OCI-LY3 (cell line): ENCODE results near the gene THSD7B.

Experiments used
- H2AFZ ChIP-seq: fragments of 200-600, 300-600 bp; shearing (Covaris generic); 2 replicates; pipeline ENCODE4 v1.6.0; 2014; ENCODE audit warnings: antibody characterized with exemption, low read depth, low read length
- H3K27ac ChIP-seq: fragments of 200-600, 300-600 bp; sonication (generic); 2 replicates; pipeline ENCODE4 v1.5.1; 2014; ENCODE audit warnings: mild to moderate bottlenecking, low read length, moderate library complexity, mixed read lengths
- H3K27me3 ChIP-seq: fragments of 200-600, 300-600 bp; sonication (generic); 2 replicates; pipeline ENCODE4 v1.6.1; 2014; ENCODE audit warnings: low read depth, low read length, mixed read lengths
- H3K36me3 ChIP-seq: fragments of 200-600, 300-600 bp; sonication (generic); replicated peaks from 2 replicates; pipeline ENCODE3; 2014; ENCODE audit warnings: low read depth, low read length, mixed read lengths
- H3K4me1 ChIP-seq: fragments of 300-600, 200-600 bp; sonication (generic); 2 replicates; pipeline ENCODE4 v1.6.1; 2014; ENCODE audit warnings: low read length, mixed read lengths
- H3K4me2 ChIP-seq: fragments of 200-600, 300-600 bp; sonication (generic); 2 replicates; pipeline ENCODE4 v1.6.1; 2014; ENCODE audit warnings: low read length, mixed read lengths
- H3K4me3 ChIP-seq: fragments of 300-600, 200-600 bp; sonication (generic); 2 replicates; pipeline ENCODE4 v1.5.1; 2014; ENCODE audit warnings: antibody characterized with exemption, mild to moderate bottlenecking, low read length, moderate library complexity
- H3K79me2 ChIP-seq: fragments of 300-600, 200-600 bp; shearing (Covaris generic); 2 replicates; pipeline ENCODE4 v1.6.1; 2014; ENCODE audit warnings: mild to moderate bottlenecking, low read length, mixed read lengths
- H3K9ac ChIP-seq: fragments of 300-600, 200-600 bp; shearing (Covaris generic); 2 replicates; pipeline ENCODE4 v1.6.0; 2014; ENCODE audit warnings: mild to moderate bottlenecking, low read length, moderate library complexity
- H3K9me3 ChIP-seq: fragments of 200-600, 300-600 bp; shearing (Covaris generic); 2 replicates; pipeline ENCODE4 v1.6.1; 2014; ENCODE audit warnings: low read length, mixed read lengths; ENCODE audit not compliant: insufficient read depth
- H4K20me1 ChIP-seq: fragments of 200-600, 300-600 bp; sonication (generic); 2 replicates; pipeline ENCODE4 v1.6.1; 2016; ENCODE audit warnings: low read length, mixed read lengths; ENCODE audit not compliant: insufficient read depth
- EZH2phosphoT487 ChIP-seq: fragments of 200-600 bp; shearing (Covaris generic); IDR thresholded peaks from 2 replicates; pipeline ENCODE4 v1.6.1; 2018; ENCODE audit warnings: antibody characterized with exemption, mixed run types, low read depth
- TF ChIP-seq, protein P1 (sequence below): fragments of 200-600, 300-600 bp; sonication (generic); IDR thresholded peaks from 2 replicates; pipeline ENCODE4 v1.5.1; 2014; ENCODE audit warnings: antibody characterized with exemption, low read length, low read depth

THSD7B gene

DNA sequence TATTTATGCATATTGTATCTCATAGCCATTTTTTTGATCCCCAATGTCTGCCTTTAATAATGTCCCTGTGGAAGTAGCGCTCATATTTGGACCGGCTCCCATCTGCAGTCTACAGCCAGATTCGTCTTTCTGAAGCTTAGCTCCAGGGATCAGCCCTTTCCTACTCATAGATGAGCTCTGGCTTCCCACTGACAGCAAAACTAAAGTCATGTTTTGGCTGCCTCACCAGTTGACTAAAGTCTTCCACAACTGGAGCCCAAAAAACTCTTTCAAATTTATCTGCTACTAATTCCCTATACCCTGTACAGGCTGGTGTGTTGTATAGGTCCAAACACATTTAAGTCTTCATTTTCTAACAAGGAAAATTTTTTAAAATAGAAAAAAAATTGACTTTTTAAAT lies 904.8 kb downstream of the THSD7B start:
- H3K4me1 ChIP-seq = no peaks in the 10 kb centered on the region
- no peaks in the 10 kb centered on the region for H3K27me3 ChIP-seq
- H3K9me3 ChIP-seq = no peaks in the 10 kb centered on the region
- no peak overlapping the region for H3K27ac ChIP-seq
- no peaks in the 10 kb centered on the region for H4K20me1 ChIP-seq
- H3K79me2 ChIP-seq = no peaks in the 10 kb centered on the region
- no peak overlapping the region for H3K4me3 ChIP-seq
- no peaks in the 10 kb centered on the region for H3K36me3 ChIP-seq
- no peak overlapping the region for H3K4me2 ChIP-seq
- TF ChIP-seq, protein P1, sequence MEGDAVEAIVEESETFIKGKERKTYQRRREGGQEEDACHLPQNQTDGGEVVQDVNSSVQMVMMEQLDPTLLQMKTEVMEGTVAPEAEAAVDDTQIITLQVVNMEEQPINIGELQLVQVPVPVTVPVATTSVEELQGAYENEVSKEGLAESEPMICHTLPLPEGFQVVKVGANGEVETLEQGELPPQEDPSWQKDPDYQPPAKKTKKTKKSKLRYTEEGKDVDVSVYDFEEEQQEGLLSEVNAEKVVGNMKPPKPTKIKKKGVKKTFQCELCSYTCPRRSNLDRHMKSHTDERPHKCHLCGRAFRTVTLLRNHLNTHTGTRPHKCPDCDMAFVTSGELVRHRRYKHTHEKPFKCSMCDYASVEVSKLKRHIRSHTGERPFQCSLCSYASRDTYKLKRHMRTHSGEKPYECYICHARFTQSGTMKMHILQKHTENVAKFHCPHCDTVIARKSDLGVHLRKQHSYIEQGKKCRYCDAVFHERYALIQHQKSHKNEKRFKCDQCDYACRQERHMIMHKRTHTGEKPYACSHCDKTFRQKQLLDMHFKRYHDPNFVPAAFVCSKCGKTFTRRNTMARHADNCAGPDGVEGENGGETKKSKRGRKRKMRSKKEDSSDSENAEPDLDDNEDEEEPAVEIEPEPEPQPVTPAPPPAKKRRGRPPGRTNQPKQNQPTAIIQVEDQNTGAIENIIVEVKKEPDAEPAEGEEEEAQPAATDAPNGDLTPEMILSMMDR = no peak
- TF ChIP-seq EZH2phosphoT487 = no peak
- H2AFZ ChIP-seq = no peak overlapping the region
- H3K9ac ChIP-seq = no peak overlapping the region

GRCh38 chr2:137672989-137673552 lies 907.7 kb downstream of the THSD7B start:
- no peak overlapping the region for H3K27ac ChIP-seq
- H4K20me1 ChIP-seq = no peaks in the 10 kb centered on the region
- H3K9me3 ChIP-seq = no peaks in the 10 kb centered on the region
- no peaks in the 10 kb centered on the region for H3K27me3 ChIP-seq
- no peak overlapping the region for H3K9ac ChIP-seq
- no peak overlapping the region for H3K4me3 ChIP-seq
- no peaks in the 10 kb centered on the region for H3K36me3 ChIP-seq
- H3K4me1 ChIP-seq = no peaks in the 10 kb centered on the region
- TF ChIP-seq, protein P1 = no peak
- no peak for TF ChIP-seq EZH2phosphoT487
- no peak overlapping the region for H3K4me2 ChIP-seq
- no peaks in the 10 kb centered on the region for H3K79me2 ChIP-seq
- no peak overlapping the region for H2AFZ ChIP-seq

DNA sequence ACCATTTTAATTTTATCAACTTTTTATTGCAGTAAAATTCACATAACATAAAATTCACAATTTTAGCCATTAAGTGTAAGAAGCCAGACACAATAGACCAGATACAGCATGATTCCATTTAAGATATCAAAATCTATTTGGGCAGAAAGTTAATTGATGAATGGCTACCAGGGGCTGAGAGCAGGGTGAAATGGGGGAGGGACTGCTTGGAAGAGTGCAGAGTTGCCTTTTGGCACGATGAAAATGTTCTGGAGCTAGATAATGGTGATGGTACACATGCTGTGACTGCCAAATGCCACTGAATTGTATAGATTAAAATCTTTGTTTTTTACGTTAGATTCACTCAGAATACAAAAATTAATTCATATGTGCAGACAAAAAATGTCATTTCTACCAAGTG lies 909.6 kb downstream of the THSD7B start:
- Histone ChIP-seq H3K4me2 (no peak overlapping the region), H3K4me3 (no peak overlapping the region), H3K9me3 (no peaks in the 10 kb centered on the region), H3K27me3 (no peaks in the 10 kb centered on the region), H3K79me2 (no peaks in the 10 kb centered on the region), H3K4me1 (no peaks in the 10 kb centered on the region), H4K20me1 (no peaks in the 10 kb centered on the region), H3K9ac (no peak overlapping the region), H3K27ac (no peak overlapping the region), H2AFZ (no peak overlapping the region), H3K36me3 (no peaks in the 10 kb centered on the region)
- no peak for TF ChIP-seq EZH2phosphoT487
- TF ChIP-seq, protein P1 = no peak

- Histone ChIP-seq H3K9me3 (no peaks in the 10 kb centered on the region), H2AFZ (no peak overlapping the region), H4K20me1 (no peaks in the 10 kb centered on the region), H3K4me1 (no peaks in the 10 kb centered on the region), H3K4me3 (no peak overlapping the region), H3K36me3 (no peaks in the 10 kb centered on the region), H3K4me2 (no peak overlapping the region), H3K27ac (no peak overlapping the region), H3K27me3 (no peaks in the 10 kb centered on the region), H3K79me2 (no peaks in the 10 kb centered on the region), H3K9ac (no peak overlapping the region)
- no peak for TF ChIP-seq EZH2phosphoT487
- TF ChIP-seq, protein P1 = no peak
Observed at GRCh38 chr2:137675584-137676327, 910.4 kb downstream of the THSD7B start.
